Fibroblast of the aortic adventitia (primary cell): Measurements from ENCODE around the gene DYRK1A. TPM values are rescaled to one million over a fixed set of nuclear protein-coding genes. Genes with fewer than 3 reads are reported as not detected.
"Not testable (repeated sequence)": the region's sequence is repeated elsewhere in the genome, so short reads cannot be mapped to it uniquely, and the experiment has no call there.

ENCODE experiments used
- DNase-seq: peaks from one replicate; pipeline ENCODE4 v3.0.0-alpha.2; 2010; ENCODE audit warnings: low read depth
- H3K4me3 ChIP-seq: 2 replicates; pipeline ENCODE4 v1.5.1; 2011; ENCODE audit warnings: low read depth, mild to moderate bottlenecking, control low read depth, low read length, moderate library complexity
- CTCF ChIP-seq: IDR thresholded peaks from 2 replicates; pipeline ENCODE4 v1.5.1; 2011; ENCODE audit warnings: mild to moderate bottlenecking, low read length, control low read depth, inconsistent platforms; ENCODE audit not compliant: insufficient read depth
- total RNA-seq: library from RNA; depleted of rRNA; stranded (reverse); fragments of >200 nt; gene quantifications from 2 replicates; pipeline ENCODE4 v1.2.3, GENCODE V29; 2012; ENCODE audit warnings: low replicate concordance

DYRK1A gene
- total RNA-seq, 1 donor, result 80.2 TPM

- TF ChIP-seq CTCF, result no peak
- no peak for DNase-seq
- H3K4me3 ChIP-seq, result no peak overlapping the region
Measured at GRCh38 chr21:37511848-37512247, 145.3 kb downstream of the DYRK1A start.

GRCh38 chr21:37513383-37513782 is 146.8 kb downstream of the DYRK1A start:
- H3K4me3 ChIP-seq, result no peak overlapping the region
- no peak for TF ChIP-seq CTCF
- no peak for DNase-seq

GRCh38 chr21:37514038-37514667 is 147.6 kb downstream of the DYRK1A start:
- H3K4me3 ChIP-seq, result no peak overlapping the region
- DNase-seq, result no peak
- TF ChIP-seq CTCF, result no peak

GRCh38 chr21:37516998-37517397 is 150.4 kb downstream of the DYRK1A start:
- no peak for DNase-seq
- no peak overlapping the region for H3K4me3 ChIP-seq

GRCh38 chr21:37520801-37521200 is 154.2 kb downstream of the DYRK1A start:
- no peak for DNase-seq
- H3K4me3 ChIP-seq, result no peak overlapping the region
- no peak for TF ChIP-seq CTCF

More at GRCh38 chr21:37516998-37517397, 150.4 kb downstream of the DYRK1A start:
- TF ChIP-seq CTCF, result no peak

- no peak for TF ChIP-seq CTCF
- no peak for DNase-seq
- H3K4me3 ChIP-seq, result no peak overlapping the region
Measured at GRCh38 chr21:37521658-37522057, 155.1 kb downstream of the DYRK1A start.

- no peak for DNase-seq
- TF ChIP-seq CTCF, result no peak
- H3K4me3 ChIP-seq, result no peak overlapping the region
Measured at GRCh38 chr21:37522641-37523295, 156.2 kb downstream of the DYRK1A start.

GRCh38 chr21:37524944-37525343 is 158.4 kb downstream of the DYRK1A start:
- H3K4me3 ChIP-seq, result not testable (repeated sequence)

More at GRCh38 chr21:37524944-37525343, 158.4 kb downstream of the DYRK1A start:
- DNase-seq, result not testable (repeated sequence)
